GM23338 (cell line): ENCODE results near the gene COL26A1. TPM values are rescaled to one million over a fixed set of nuclear protein-coding genes. Genes with fewer than 3 reads are reported as not detected.
A peak's percentile ranks its signal among the peaks of the same experiment; 100 is the strongest.

Experiments used
- ATAC-seq: fragments of 200-7000 bp; cut with Tn5 transposase; 3 replicates; pipeline ENCODE4 v1.9.1; 2020
- DNase-seq: peaks from one replicate; pipeline ENCODE4 v3.0.0-alpha.2; 2015; ENCODE audit warnings: low spot score
- H2AFZ ChIP-seq: fragments of 200-600 bp; sonication (generic); 2 replicates; pipeline ENCODE4 v1.8.0; 2016; ENCODE audit warnings: antibody characterized with exemption, mild to moderate bottlenecking, moderate library complexity
- H3F3A ChIP-seq: fragments of 200-600 bp; sonication (generic); replicated peaks from 2 replicates; pipeline ENCODE4 v1.8.0; 2017; ENCODE audit warnings: antibody characterized with exemption, mixed run types, low read depth
- H3K27ac ChIP-seq: fragments of 200-600 bp; sonication (generic); 2 replicates; pipeline ENCODE4 v1.6.1; 2016; ENCODE audit warnings: low read depth
- H3K27me3 ChIP-seq: fragments of 200-600 bp; sonication (generic); 2 replicates; pipeline ENCODE4 v1.8.0; 2016; ENCODE audit warnings: mild to moderate bottlenecking, mixed run types, moderate library complexity; ENCODE audit not compliant: insufficient read depth
- H3K36me3 ChIP-seq: fragments of 200-600 bp; sonication (generic); 2 replicates; pipeline ENCODE4 v1.8.0; 2016; ENCODE audit warnings: mild to moderate bottlenecking; ENCODE audit not compliant: insufficient read depth
- H3K4me1 ChIP-seq: fragments of 200-600 bp; sonication (generic); 2 replicates; pipeline ENCODE4 v1.8.0; 2016; ENCODE audit warnings: mild to moderate bottlenecking, moderate library complexity; ENCODE audit not compliant: insufficient read depth
- H3K4me2 ChIP-seq: fragments of 200-600 bp; sonication (generic); 2 replicates; pipeline ENCODE4 v1.7.1; 2017; ENCODE audit warnings: mixed run types
- H3K4me3 ChIP-seq: fragments of 200-600 bp; sonication (generic); 2 replicates; pipeline ENCODE4 v1.6.1; 2016; ENCODE audit warnings: mixed run types
- H3K79me2 ChIP-seq: fragments of 200-600 bp; sonication (generic); replicated peaks from 2 replicates; pipeline ENCODE4 v1.8.0; 2017; ENCODE audit warnings: mild to moderate bottlenecking; ENCODE audit not compliant: insufficient read depth
- H3K9me2 ChIP-seq: fragments of 200-600 bp; sonication (generic); 2 replicates; pipeline ENCODE4 v1.8.0; 2017; ENCODE audit not compliant: insufficient read depth
- H4K20me1 ChIP-seq: fragments of 200-600 bp; sonication (generic); replicated peaks from 2 replicates; pipeline ENCODE4 v1.8.0; 2017; ENCODE audit warnings: mild to moderate bottlenecking; ENCODE audit not compliant: insufficient read depth
- H3K27ac Mint-ChIP-seq: 2 replicates; pipeline ENCODE4 v1.8.0; 2020; ENCODE audit warnings: inconsistent platforms, mild to moderate bottlenecking, moderate library complexity, mixed read lengths
- H3K27me3 Mint-ChIP-seq: 3 replicates; pipeline ENCODE4 v1.8.0; 2022; ENCODE audit warnings: low read depth, mild to moderate bottlenecking, moderate library complexity, mixed read lengths, inconsistent platforms; ENCODE audit not compliant: insufficient read depth, poor library complexity
- H3K36me3 Mint-ChIP-seq: 3 replicates; pipeline ENCODE4 v1.8.0; 2021; ENCODE audit warnings: low read depth, mild to moderate bottlenecking, inconsistent platforms, moderate library complexity, mixed read lengths
- H3K4me1 Mint-ChIP-seq: 3 replicates; pipeline ENCODE4 v1.8.0; 2020; ENCODE audit warnings: mild to moderate bottlenecking, inconsistent platforms, mixed read lengths
- H3K4me3 Mint-ChIP-seq: 3 replicates; pipeline ENCODE4 v1.8.0; 2021; ENCODE audit warnings: moderate library complexity, mild to moderate bottlenecking, inconsistent platforms, mixed read lengths
- H3K9me3 Mint-ChIP-seq: 3 replicates; pipeline ENCODE4 v1.8.0; 2020; ENCODE audit warnings: moderate library complexity, mild to moderate bottlenecking, inconsistent platforms, mixed read lengths
- CREB1 ChIP-seq: fragments of 250-450 bp; sonication (Bioruptor Pico); IDR thresholded peaks from 2 replicates; pipeline ENCODE4 v1.5.0; 2020; ENCODE audit warnings: low read depth, mild to moderate bottlenecking, moderate library complexity
- CTCF ChIP-seq, 2 experiments: fragments of 200-600 bp in 1 of 2; sonication (generic) in 1 of 2; conservative IDR thresholded peaks; 2 replicates each; pipeline versions ENCODE4 v1.5.1 to v1.6.1; 2016 to 2017; ENCODE audit warnings: antibody characterized with exemption in 2 of 2, low read depth in 2 of 2, mild to moderate bottlenecking in 2 of 2, moderate library complexity in 1 of 2
- ZNF462 ChIP-seq: fragments of 250-450 bp; sonication (Bioruptor Pico); IDR thresholded peaks from 2 replicates; pipeline ENCODE4 v1.5.0; 2020; ENCODE audit warnings: mild to moderate bottlenecking, moderate library complexity
- polyA plus RNA-seq: library from polyadenylated mRNA; unstranded; fragments of >200 nt; fragmentation: Nextera tagmentation; extraction: Ambion mirVana; gene quantifications from 2 replicates; pipeline ENCODE4 v1.2.1, GENCODE V29; 2016
- total RNA-seq: library from RNA; depleted of rRNA; stranded (reverse); fragments of >200 nt; shearing (Covaris generic); gene quantifications from 2 replicates; pipeline ENCODE4 v1.2.3, GENCODE V29; 2014

Gene COL26A1
- total and polyA plus RNA-seq, 2 experiments from 2014 or later = 17.8 to 55.0 TPM

- H3K27ac ChIP-seq = no peak overlapping the region
- DNase-seq (peak; percentile 96), ATAC-seq (peak; percentile 92)
- peaks cover 9% of the 10 kb centered on the region; the same call in 1 of the 2 replicates for H3F3A ChIP-seq
- Mint-ChIP-seq H3K27me3 (peaks cover 23% of the 10 kb centered on the region), H3K4me1 (peaks cover 27% of the 10 kb centered on the region), H3K4me3 (no peak overlapping the region), H3K36me3 (peaks cover 51% of the 10 kb centered on the region), H3K9me3 (peaks cover 41% of the 10 kb centered on the region), H3K27ac (peak overlapping the region; percentile 68; the same call in 1 of the 2 replicates)
- no peak overlapping the region for H3K4me2 ChIP-seq
- H3K36me3 ChIP-seq = no peaks in the 10 kb centered on the region
- no peaks in the 10 kb centered on the region for H3K27me3 ChIP-seq
- 0 out of 2 replicates have a peak, but pooled peaks cover 3% of the 10 kb centered on the region for H3K79me2 ChIP-seq
- no peaks in the 10 kb centered on the region for H4K20me1 ChIP-seq
- no peak overlapping the region for H3K4me3 ChIP-seq
- TF ChIP-seq CTCF (conservative IDR thresholded peaks at IDR 0.05; ENCODE audit: low read depth in 2 of 2) = peak; percentile 94 to 100
- TF ChIP-seq ZNF462 (CRISPR knock-in tag) = no peak
- TF ChIP-seq CREB1 = peak; percentile 28; the same call in 1 of the 2 replicates
- no peaks in the 10 kb centered on the region for H3K9me2 ChIP-seq
- H2AFZ ChIP-seq = no peak overlapping the region
- H3K4me1 ChIP-seq = peaks cover 21% of the 10 kb centered on the region
Measured at GRCh38 chr7:101410743-101411507, 48.2 kb downstream of the COL26A1 start.
